GM19452 (cell line): ENCODE data around the gene OR6A2.
A peak's percentile ranks its signal among the peaks of the same experiment; 100 is the strongest.
"Not testable (repeated sequence)": the region's sequence is repeated elsewhere in the genome, so short reads cannot be mapped to it uniquely, and the experiment has no call there.

ENCODE experiments used
- ATAC-seq: cut with Tn5 transposase; IDR thresholded peaks from one replicate; pipeline ENCODE4 v1.9.1; 2021; ENCODE audit not compliant: unreplicated experiment

The OR6A2 gene

GRCh38 chr11:6799402-6799801, at the start of gene OR6A2:
OR6A2 (minus strand) TSS chr11:6799689; CDS start chr11:6795708, 3,981 bp downstream.
- no peak for ATAC-seq

- ATAC-seq, result no peak
Observed at GRCh38 chr11:6845383-6845782, 45.9 kb upstream of the OR6A2 start, which contains the start of gene OR10A5. OR10A5 (plus strand) TSS chr11:6845683; CDS start chr11:6845683, 0 bp downstream.

GRCh38 chr11:6844356-6844755, 44.9 kb upstream of the OR6A2 start:
- ATAC-seq, result no peak

GRCh38 chr11:6843670-6844069, 44.2 kb upstream of the OR6A2 start:
- no peak for ATAC-seq

- ATAC-seq, result no peak
Observed at GRCh38 chr11:6841694-6842093, 42.2 kb upstream of the OR6A2 start.

GRCh38 chr11:6834021-6834420, 34.5 kb upstream of the OR6A2 start:
- ATAC-seq, result no peak

GRCh38 chr11:6833356-6833755, 33.9 kb upstream of the OR6A2 start:
- no peak for ATAC-seq

GRCh38 chr11:6828103-6828502, 28.6 kb upstream of the OR6A2 start:
- no peak for ATAC-seq

- ATAC-seq, result no peak
Observed at GRCh38 chr11:6825231-6825744, 25.8 kb upstream of the OR6A2 start.

GRCh38 chr11:6824136-6824823, 24.8 kb upstream of the OR6A2 start:
- no peak for ATAC-seq

GRCh38 chr11:6818967-6819366, 19.5 kb upstream of the OR6A2 start:
- no peak for ATAC-seq

GRCh38 chr11:6817694-6818093, 18.2 kb upstream of the OR6A2 start:
- no peak for ATAC-seq

- no peak for ATAC-seq
Observed at GRCh38 chr11:6813656-6814055, 14.2 kb upstream of the OR6A2 start.

GRCh38 chr11:6812390-6813005, 13.0 kb upstream of the OR6A2 start:
- no peak for ATAC-seq

- not testable (repeated sequence) for ATAC-seq
Observed at GRCh38 chr11:6801075-6801474, 1.6 kb upstream of the OR6A2 start.

GRCh38 chr11:6794639-6795038, 4.8 kb downstream of the OR6A2 start:
- no peak for ATAC-seq

GRCh38 chr11:6790546-6790945, 8.9 kb downstream of the OR6A2 start:
- no peak for ATAC-seq

GRCh38 chr11:6782720-6783119, 16.8 kb downstream of the OR6A2 start, which contains the start of gene OR2AG1:
OR2AG1 (plus strand) TSS chr11:6783020; CDS start chr11:6785038, 2,018 bp downstream.
- ATAC-seq, result no peak

GRCh38 chr11:6780829-6781228, 18.7 kb downstream of the OR6A2 start:
- ATAC-seq, result no peak

GRCh38 chr11:6778518-6778917, 21.0 kb downstream of the OR6A2 start:
- ATAC-seq, result no peak

- peak; percentile 89 for ATAC-seq
Observed at GRCh38 chr11:6771926-6772893, 27.3 kb downstream of the OR6A2 start, which contains the start of gene OR2AG2. OR2AG2 (minus strand) TSS chr11:6771976; CDS start chr11:6768957, 3,019 bp downstream.
